Tibial artery (tissue), 4 donors: ENCODE results near the gene MAP3K7.

Experiments
- DNase-seq, 2 donors: peaks; one replicate each; pipeline ENCODE4 v3.0.0-alpha.2; 2019
- H3K27ac ChIP-seq, 2 donors: fragments of 200-600 bp; sonication (generic) in 1 of 2; 1 replicate in 1 of 2; 2 replicates in 1 of 2; pipeline ENCODE4 v1.5.1; 2018 to 2019; ENCODE audit warnings: mild to moderate bottlenecking in 1 of 2
- H3K27me3 ChIP-seq, 2 donors: fragments of 200-600 bp; sonication (generic) in 1 of 2; one replicate each; pipeline versions ENCODE4 v1.5.1 to v1.6.0; 2016 to 2019
- H3K36me3 ChIP-seq, 3 donors: fragments of 200-600 bp; sonication (generic) in 2 of 3; one replicate each; pipeline ENCODE4 v1.5.1; 2016 to 2019; ENCODE audit warnings: mild to moderate bottlenecking in 2 of 3
- H3K4me1 ChIP-seq, 4 donors: fragments of 200-600 bp; sonication (generic) in 2 of 4; 1 replicate in 3 of 4; 2 replicates in 1 of 4; pipeline ENCODE4 v1.5.1; 2016 to 2019
- H3K4me3 ChIP-seq, 2 donors: fragments of 200-600 bp; sonication (generic) in 1 of 2; 1 replicate in 1 of 2; 2 replicates in 1 of 2; pipeline ENCODE4 v1.5.1; 2018 to 2019; ENCODE audit warnings: mild to moderate bottlenecking in 2 of 2
- H3K9me3 ChIP-seq, 3 donors: fragments of 200-600 bp; sonication (generic) in 1 of 3; one replicate each; pipeline ENCODE4 v1.5.1; 2016 to 2019
- CTCF ChIP-seq, 2 experiments: fragments of 200-600 bp in 1 of 2; fragments of 450-650 bp in 1 of 2; IDR thresholded peaks; one replicate each; pipeline ENCODE4 v1.5.1; 2017 to 2019; ENCODE audit warnings: antibody characterized with exemption in 2 of 2, mild to moderate bottlenecking in 1 of 2, moderate library complexity in 1 of 2
- intact Hi-C: fragments of 100-400 bp; cut with DNase I; formaldehyde crosslinking; loops from one replicate; pipeline ENCODE4 v1.15.0; 2023; ENCODE audit warnings: low total_unique reads

The MAP3K7 gene

GRCh38 chr6:90463874-90464273 lies 123.0 kb downstream of the MAP3K7 start:
- H3K9me3 ChIP-seq: no peaks in the 10 kb centered on the region
- DNase-seq: no peak
- H3K27ac ChIP-seq: no peak overlapping the region
- no peak for TF ChIP-seq CTCF (IDR thresholded peaks at IDR 0.05)
- intact Hi-C loops: no loop called here
- no peaks in the 10 kb centered on the region for H3K4me1 ChIP-seq
- H3K36me3 ChIP-seq: no peaks in the 10 kb centered on the region
- no peak overlapping the region for H3K4me3 ChIP-seq
- H3K27me3 ChIP-seq: no peaks in the 10 kb centered on the region
